ENCODE measurements around the gene ANKFN1. TPM values are rescaled to one million over a fixed set of nuclear protein-coding genes. Genes with fewer than 3 reads are reported as not detected.

ANKFN1 gene
- total and polyA plus RNA-seq, 2 donors, result 0.57 to 0.71 TPM

DNA sequence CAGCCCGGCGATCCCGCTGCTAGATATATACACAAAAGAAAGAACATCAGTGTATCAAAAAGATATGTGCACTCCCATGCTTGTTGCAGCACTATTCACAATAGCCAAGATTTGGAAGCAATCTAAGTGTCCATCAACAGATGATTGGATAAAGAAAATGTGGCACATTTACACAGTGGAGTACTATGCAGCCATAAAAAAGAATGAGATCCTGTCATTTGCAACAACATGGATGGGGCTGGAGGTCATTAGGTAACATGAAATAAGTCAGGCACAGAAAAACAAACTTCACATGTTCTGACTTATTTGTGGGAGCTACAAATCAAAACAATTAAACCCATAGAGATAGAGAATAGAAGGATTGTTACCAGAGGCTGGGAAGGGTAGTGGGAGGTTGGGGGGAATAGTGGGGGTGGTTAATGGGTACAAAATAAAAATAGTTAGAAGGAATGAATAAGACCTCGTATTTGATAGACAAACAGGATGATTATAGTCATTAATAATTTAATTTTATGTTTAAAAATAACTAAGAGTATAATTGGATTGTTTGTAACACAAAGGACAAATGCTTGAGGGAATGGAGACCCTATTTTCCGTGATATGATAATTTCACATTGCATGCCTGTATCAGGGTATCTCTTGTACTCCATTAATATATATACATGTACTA is 263.5 kb downstream of the ANKFN1 start:
- no peaks in the 10 kb centered on the region for H3K4me1 ChIP-seq (ENCODE audit: control insufficient read depth in 2 of 2, insufficient read depth in 2 of 2, low read length in 2 of 2)
- H3K27ac ChIP-seq (ENCODE audit: low read depth in 1 of 2, low read length in 1 of 2), result no peak overlapping the region
- DNase-seq (ENCODE audit: low read depth in 6 of 9, low spot score in 9 of 9), result no peak
- H3K9me3 ChIP-seq (ENCODE audit: control insufficient read depth in 2 of 2, insufficient read depth in 1 of 2, low read length in 1 of 2), result no peaks in the 10 kb centered on the region
- H3K4me3 ChIP-seq (ENCODE audit: low read length in 2 of 2), result no peak overlapping the region
- WGBS, result 98% methylated on average over 5 of the region's 5 CpGs
- H3K27me3 ChIP-seq (ENCODE audit: control insufficient read depth in 2 of 2, insufficient read depth in 1 of 2, low read length in 1 of 2), result no peaks in the 10 kb centered on the region
- H3K36me3 ChIP-seq (ENCODE audit: control insufficient read depth in 2 of 2, insufficient read depth in 2 of 2, low read length in 1 of 2), result no peaks in the 10 kb centered on the region

DNA sequence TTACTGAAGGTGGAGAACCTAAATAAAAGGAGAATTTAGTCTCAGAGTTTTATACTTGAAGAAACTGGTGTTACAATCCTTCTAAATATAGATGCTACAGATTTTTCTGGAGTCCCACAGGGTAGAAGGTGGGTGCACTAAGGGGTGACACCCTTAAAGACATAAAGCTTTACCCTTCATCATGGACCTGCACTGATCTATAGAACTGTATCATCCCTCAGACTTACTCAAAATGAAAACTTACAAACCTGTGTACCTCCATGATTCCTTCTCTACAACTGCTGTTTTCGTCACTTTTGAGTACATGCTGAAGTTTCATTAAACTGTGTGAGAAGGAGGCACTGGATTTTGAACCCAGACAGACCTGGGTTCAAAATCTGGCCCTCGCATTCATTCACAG is 270.7 kb downstream of the ANKFN1 start:
- no peak for DNase-seq (ENCODE audit: low read depth in 6 of 9, low spot score in 9 of 9)
- no peak overlapping the region for H3K27ac ChIP-seq (ENCODE audit: low read depth in 1 of 2, low read length in 1 of 2)
- peaks cover 3 to 4% of the 10 kb centered on the region in 2 donors for H3K4me1 ChIP-seq (ENCODE audit: control insufficient read depth in 2 of 2, insufficient read depth in 2 of 2, low read length in 2 of 2)
- H3K36me3 ChIP-seq (ENCODE audit: control insufficient read depth in 2 of 2, insufficient read depth in 2 of 2, low read length in 1 of 2), result no peaks in the 10 kb centered on the region
- no peaks in the 10 kb centered on the region for H3K27me3 ChIP-seq (ENCODE audit: control insufficient read depth in 2 of 2, insufficient read depth in 1 of 2, low read length in 1 of 2)
- no peak overlapping the region for H3K4me3 ChIP-seq (ENCODE audit: low read length in 2 of 2)
- 97% methylated on average over 2 of the region's 2 CpGs for WGBS
- H3K9me3 ChIP-seq (ENCODE audit: control insufficient read depth in 2 of 2, insufficient read depth in 1 of 2, low read length in 1 of 2), result no peaks in the 10 kb centered on the region

DNA sequence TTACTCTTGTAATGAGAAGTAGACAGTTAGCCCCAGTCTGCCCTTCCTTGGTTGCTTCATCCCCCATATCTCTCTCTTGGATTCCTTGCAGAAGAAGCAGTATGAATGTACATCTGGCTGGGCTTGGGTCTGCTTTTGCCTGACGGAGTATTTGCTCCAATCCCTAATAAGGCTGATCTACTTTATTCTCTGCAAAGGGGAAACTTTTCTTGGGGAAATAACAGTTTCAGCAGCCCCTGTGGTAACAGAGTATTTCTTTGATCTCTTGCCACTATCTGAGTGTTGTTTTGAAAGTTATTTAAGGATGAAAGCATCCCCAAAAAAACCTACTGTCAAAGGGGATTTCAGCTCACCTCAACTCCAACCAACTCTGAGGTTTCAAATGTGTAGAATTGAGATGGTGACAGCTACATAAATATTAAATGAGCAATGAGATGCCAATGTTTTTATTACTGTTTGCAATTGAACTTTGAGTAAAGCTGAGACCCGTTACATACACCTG is 271.3 kb downstream of the ANKFN1 start:
- 34% methylated on average over 2 of the region's 2 CpGs for WGBS
- no peaks in the 10 kb centered on the region for H3K27me3 ChIP-seq (ENCODE audit: control insufficient read depth in 2 of 2, insufficient read depth in 1 of 2, low read length in 1 of 2)
- H3K27ac ChIP-seq (ENCODE audit: low read depth in 1 of 2, low read length in 1 of 2), result no peak overlapping the region
- DNase-seq (ENCODE audit: low read depth in 6 of 9, low spot score in 9 of 9), result peak in 1 of 9 donors; percentile 27
- H3K9me3 ChIP-seq (ENCODE audit: control insufficient read depth in 2 of 2, insufficient read depth in 1 of 2, low read length in 1 of 2), result no peaks in the 10 kb centered on the region
- H3K4me1 ChIP-seq (ENCODE audit: control insufficient read depth in 2 of 2, insufficient read depth in 2 of 2, low read length in 2 of 2), result peaks cover 3 to 4% of the 10 kb centered on the region in 2 donors
- no peak overlapping the region for H3K4me3 ChIP-seq (ENCODE audit: low read length in 2 of 2)
- no peaks in the 10 kb centered on the region for H3K36me3 ChIP-seq (ENCODE audit: control insufficient read depth in 2 of 2, insufficient read depth in 2 of 2, low read length in 1 of 2)

DNA sequence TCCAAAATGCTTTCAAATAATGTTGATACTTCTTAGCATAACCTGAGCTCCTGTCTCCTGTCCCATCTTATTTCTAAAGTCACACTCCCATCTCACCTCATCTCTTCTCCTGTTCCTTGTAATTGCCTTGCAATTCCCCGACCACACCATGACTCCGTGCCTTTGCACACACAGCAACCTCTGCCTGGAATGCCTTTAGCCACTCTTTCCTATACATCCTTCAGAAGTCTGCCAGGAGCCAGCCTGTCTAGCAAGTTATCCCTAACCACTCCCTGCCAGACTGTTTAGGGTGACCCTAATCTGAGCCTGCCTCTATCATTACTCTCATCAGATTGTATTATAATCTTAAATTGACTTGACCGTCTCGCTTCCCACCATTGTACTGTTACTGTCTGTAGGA is 272.2 kb downstream of the ANKFN1 start:
- 99% methylated on average over 4 of the region's 4 CpGs for WGBS
- Histone ChIP-seq H3K4me3 (ENCODE audit: low read length in 2 of 2) (no peak overlapping the region), H3K9me3 (ENCODE audit: control insufficient read depth in 2 of 2, insufficient read depth in 1 of 2, low read length in 1 of 2) (no peaks in the 10 kb centered on the region), H3K27me3 (ENCODE audit: control insufficient read depth in 2 of 2, insufficient read depth in 1 of 2, low read length in 1 of 2) (no peaks in the 10 kb centered on the region), H3K36me3 (ENCODE audit: control insufficient read depth in 2 of 2, insufficient read depth in 2 of 2, low read length in 1 of 2) (no peaks in the 10 kb centered on the region), H3K27ac (ENCODE audit: low read depth in 1 of 2, low read length in 1 of 2) (no peak overlapping the region), H3K4me1 (ENCODE audit: control insufficient read depth in 2 of 2, insufficient read depth in 2 of 2, low read length in 2 of 2) (peaks cover 3 to 4% of the 10 kb centered on the region in 2 donors)
- no peak for DNase-seq (ENCODE audit: low read depth in 6 of 9, low spot score in 9 of 9)

DNA sequence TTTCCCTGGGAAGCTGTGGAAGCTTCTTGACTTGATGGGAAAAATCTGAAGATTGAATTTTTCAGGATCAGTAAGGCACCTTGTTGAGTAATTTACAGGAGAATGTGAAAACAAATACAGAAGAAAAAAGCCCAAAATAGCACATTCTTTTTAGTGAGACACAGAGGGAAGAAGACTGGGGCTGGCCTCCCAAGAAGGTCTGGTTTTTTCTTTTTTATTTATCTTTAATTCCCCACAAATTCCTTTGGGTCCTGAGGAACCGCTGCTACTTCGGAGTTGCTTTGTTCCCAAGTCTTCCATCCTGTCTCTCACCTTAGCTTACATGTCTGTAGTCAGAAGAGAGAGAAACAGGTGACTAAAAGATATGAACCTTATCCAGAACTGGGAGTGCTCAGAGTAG is 273.6 kb downstream of the ANKFN1 start:
- Histone ChIP-seq H3K9me3 (ENCODE audit: control insufficient read depth in 2 of 2, insufficient read depth in 1 of 2, low read length in 1 of 2) (no peaks in the 10 kb centered on the region), H3K27ac (ENCODE audit: low read depth in 1 of 2, low read length in 1 of 2) (no peak overlapping the region), H3K4me1 (ENCODE audit: control insufficient read depth in 2 of 2, insufficient read depth in 2 of 2, low read length in 2 of 2) (peaks cover 3 to 4% of the 10 kb centered on the region in 2 donors), H3K4me3 (ENCODE audit: low read length in 2 of 2) (no peak overlapping the region), H3K36me3 (ENCODE audit: control insufficient read depth in 2 of 2, insufficient read depth in 2 of 2, low read length in 1 of 2) (no peaks in the 10 kb centered on the region), H3K27me3 (ENCODE audit: control insufficient read depth in 2 of 2, insufficient read depth in 1 of 2, low read length in 1 of 2) (no peaks in the 10 kb centered on the region)
- DNase-seq (ENCODE audit: low read depth in 6 of 9, low spot score in 9 of 9), result no peak
- WGBS, result 97% methylated on average over 2 of the region's 2 CpGs

DNA sequence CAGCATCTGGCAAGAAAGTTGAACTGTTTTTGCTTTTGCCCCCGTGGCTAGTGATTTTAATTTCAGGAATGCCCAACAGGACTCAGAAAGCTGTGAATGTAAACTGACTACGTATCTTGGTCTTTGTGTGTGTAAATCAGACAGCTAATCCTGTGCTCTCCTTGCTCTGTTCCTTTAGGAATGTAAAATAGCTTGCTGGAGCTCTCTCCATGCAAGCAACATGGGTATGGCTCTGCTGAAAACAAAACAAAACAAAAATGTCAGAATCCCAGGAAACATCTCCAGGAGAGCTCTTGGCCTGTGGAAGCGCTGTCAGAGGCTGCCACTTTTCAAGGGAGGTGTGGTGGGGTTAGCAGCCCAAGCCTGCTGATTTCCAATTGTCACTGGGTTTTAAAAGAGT is 278.5 kb downstream of the ANKFN1 start:
- DNase-seq (ENCODE audit: low read depth in 6 of 9, low spot score in 9 of 9), result no peak
- Histone ChIP-seq H3K4me1 (ENCODE audit: control insufficient read depth in 2 of 2, insufficient read depth in 2 of 2, low read length in 2 of 2) (no peaks in the 10 kb centered on the region), H3K9me3 (ENCODE audit: control insufficient read depth in 2 of 2, insufficient read depth in 1 of 2, low read length in 1 of 2) (no peaks in the 10 kb centered on the region), H3K36me3 (ENCODE audit: control insufficient read depth in 2 of 2, insufficient read depth in 2 of 2, low read length in 1 of 2) (no peaks in the 10 kb centered on the region), H3K4me3 (ENCODE audit: low read length in 2 of 2) (no peak overlapping the region), H3K27ac (ENCODE audit: low read depth in 1 of 2, low read length in 1 of 2) (no peak overlapping the region), H3K27me3 (ENCODE audit: control insufficient read depth in 2 of 2, insufficient read depth in 1 of 2, low read length in 1 of 2) (no peaks in the 10 kb centered on the region)
- 98% methylated on average over 3 of the region's 3 CpGs for WGBS

DNA sequence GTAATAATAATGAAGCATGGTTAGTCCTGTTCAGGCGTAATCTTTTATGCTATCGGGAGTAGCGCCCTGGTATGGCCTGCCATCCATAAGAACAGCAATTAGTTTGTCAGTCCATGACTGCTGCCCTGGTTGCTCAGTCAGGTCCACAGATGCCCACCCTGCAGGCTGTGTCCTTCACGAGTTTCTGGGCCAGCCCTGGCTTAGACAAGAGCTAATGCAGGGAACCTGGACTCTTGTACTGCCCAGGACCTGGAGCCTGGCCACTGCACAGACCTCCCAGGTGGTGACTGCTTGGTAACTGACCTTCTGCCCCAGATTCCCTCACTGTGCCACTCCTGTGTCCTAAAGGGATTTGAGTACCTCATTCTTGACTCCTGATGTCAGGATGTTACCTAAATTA is 279.2 kb downstream of the ANKFN1 start:
- H3K27me3 ChIP-seq (ENCODE audit: control insufficient read depth in 2 of 2, insufficient read depth in 1 of 2, low read length in 1 of 2), result no peaks in the 10 kb centered on the region
- H3K4me3 ChIP-seq (ENCODE audit: low read length in 2 of 2), result no peak overlapping the region
- H3K27ac ChIP-seq (ENCODE audit: low read depth in 1 of 2, low read length in 1 of 2), result no peak overlapping the region
- DNase-seq (ENCODE audit: low read depth in 6 of 9, low spot score in 9 of 9), result no peak
- 96% methylated on average over 4 of the region's 4 CpGs for WGBS
- H3K9me3 ChIP-seq (ENCODE audit: control insufficient read depth in 2 of 2, insufficient read depth in 1 of 2, low read length in 1 of 2), result no peaks in the 10 kb centered on the region
- H3K36me3 ChIP-seq (ENCODE audit: control insufficient read depth in 2 of 2, insufficient read depth in 2 of 2, low read length in 1 of 2), result no peaks in the 10 kb centered on the region
- no peaks in the 10 kb centered on the region for H3K4me1 ChIP-seq (ENCODE audit: control insufficient read depth in 2 of 2, insufficient read depth in 2 of 2, low read length in 2 of 2)

DNA sequence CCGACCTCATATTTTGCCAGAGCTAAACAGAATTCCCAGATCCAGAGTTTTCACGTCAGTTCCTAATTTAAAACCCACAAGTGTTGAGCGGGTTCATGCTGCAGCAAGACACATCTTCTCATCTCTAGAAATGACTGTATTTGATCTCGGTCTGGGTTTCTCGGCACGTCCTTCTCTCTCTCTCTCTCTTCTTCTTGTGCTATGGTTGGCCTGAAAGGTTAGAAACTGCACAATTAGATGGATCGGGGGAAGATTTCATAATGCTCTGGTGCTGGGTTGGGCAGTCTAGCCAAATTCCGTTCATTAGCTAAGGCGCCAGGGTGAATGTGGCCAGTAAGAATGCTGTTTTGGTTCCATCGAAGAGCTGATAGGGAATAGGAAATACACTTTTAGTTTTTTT is 281.3 kb downstream of the ANKFN1 start:
- H3K36me3 ChIP-seq (ENCODE audit: control insufficient read depth in 2 of 2, insufficient read depth in 2 of 2, low read length in 1 of 2), result no peaks in the 10 kb centered on the region
- no peak overlapping the region for H3K4me3 ChIP-seq (ENCODE audit: low read length in 2 of 2)
- no peaks in the 10 kb centered on the region for H3K27me3 ChIP-seq (ENCODE audit: control insufficient read depth in 2 of 2, insufficient read depth in 1 of 2, low read length in 1 of 2)
- H3K4me1 ChIP-seq (ENCODE audit: control insufficient read depth in 2 of 2, insufficient read depth in 2 of 2, low read length in 2 of 2), result no peaks in the 10 kb centered on the region
- H3K27ac ChIP-seq (ENCODE audit: low read depth in 1 of 2, low read length in 1 of 2), result no peak overlapping the region
- 97% methylated on average over 10 of the region's 10 CpGs for WGBS
- DNase-seq (ENCODE audit: low read depth in 6 of 9, low spot score in 9 of 9), result no peak
- H3K9me3 ChIP-seq (ENCODE audit: control insufficient read depth in 2 of 2, insufficient read depth in 1 of 2, low read length in 1 of 2), result no peaks in the 10 kb centered on the region

DNA sequence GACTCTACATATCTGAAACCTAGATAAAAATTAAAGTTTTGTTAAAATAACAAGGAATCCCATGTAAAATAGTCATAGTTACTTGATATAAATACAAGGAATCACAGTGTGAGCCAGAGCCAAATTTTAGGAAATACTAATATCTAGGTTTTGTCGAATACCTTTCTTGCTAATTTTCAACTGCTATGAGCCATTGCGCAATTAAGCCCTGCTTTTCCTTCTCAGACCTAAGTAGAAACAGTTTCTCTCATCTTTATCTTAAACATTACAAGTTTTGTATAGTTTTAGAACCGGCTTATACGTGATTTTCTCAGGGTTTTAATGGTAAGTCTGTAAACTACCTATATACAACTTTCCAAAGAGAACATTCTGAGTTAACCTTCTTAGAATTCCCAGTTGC is 282.9 kb downstream of the ANKFN1 start:
- WGBS, result 96% methylated on average over 4 of the region's 4 CpGs
- no peaks in the 10 kb centered on the region for H3K27me3 ChIP-seq (ENCODE audit: control insufficient read depth in 2 of 2, insufficient read depth in 1 of 2, low read length in 1 of 2)
- H3K36me3 ChIP-seq (ENCODE audit: control insufficient read depth in 2 of 2, insufficient read depth in 2 of 2, low read length in 1 of 2), result no peaks in the 10 kb centered on the region
- no peaks in the 10 kb centered on the region for H3K9me3 ChIP-seq (ENCODE audit: control insufficient read depth in 2 of 2, insufficient read depth in 1 of 2, low read length in 1 of 2)
- H3K4me1 ChIP-seq (ENCODE audit: control insufficient read depth in 2 of 2, insufficient read depth in 2 of 2, low read length in 2 of 2), result no peaks in the 10 kb centered on the region
- H3K4me3 ChIP-seq (ENCODE audit: low read length in 2 of 2), result no peak overlapping the region
- no peak for DNase-seq (ENCODE audit: low read depth in 6 of 9, low spot score in 9 of 9)
- H3K27ac ChIP-seq (ENCODE audit: low read depth in 1 of 2, low read length in 1 of 2), result no peak overlapping the region
